GM21576 (cell line): ENCODE results near the gene ADH5.
"Not testable (repeated sequence)": the region's sequence is repeated elsewhere in the genome, so short reads cannot be mapped to it uniquely, and the experiment has no call there.

Experiments used
- ATAC-seq: cut with Tn5 transposase; IDR thresholded peaks from one replicate; pipeline ENCODE4 v1.9.1; 2021; ENCODE audit warnings: mild to moderate bottlenecking, moderate library complexity; ENCODE audit not compliant: unreplicated experiment

Gene ADH5

GRCh38 chr4:99038213-99038612, 50.4 kb downstream of the ADH5 start:
- no peak for ATAC-seq

DNA sequence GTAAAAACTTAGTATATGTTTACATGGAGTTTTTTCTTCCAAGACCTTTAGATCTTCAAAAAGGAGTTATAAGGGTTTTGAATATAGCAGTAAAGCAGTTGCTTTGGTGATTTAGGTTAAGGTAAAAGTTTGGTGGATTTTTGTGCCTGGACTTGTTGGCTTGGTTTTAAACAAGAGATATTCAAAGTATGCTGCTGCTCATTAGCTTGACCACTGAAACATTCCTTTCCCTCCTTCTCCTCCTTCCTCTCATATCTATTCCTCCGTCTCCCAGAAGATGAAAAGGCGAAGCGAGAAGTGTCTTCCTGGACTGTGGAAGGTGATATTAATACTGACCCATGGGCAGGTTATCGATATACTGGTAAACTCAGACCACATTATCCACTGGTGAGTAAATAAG, 54.6 kb downstream of the ADH5 start:
- no peak for ATAC-seq

GRCh38 chr4:99029852-99030251, 58.7 kb downstream of the ADH5 start:
- no peak for ATAC-seq

- ATAC-seq = peak; percentile 48
Measured at GRCh38 chr4:99029018-99029735, 59.4 kb downstream of the ADH5 start.

GRCh38 chr4:99028187-99028586, 60.4 kb downstream of the ADH5 start:
- ATAC-seq = no peak

- ATAC-seq = no peak
Measured at GRCh38 chr4:99027304-99027703, 61.3 kb downstream of the ADH5 start.

DNA sequence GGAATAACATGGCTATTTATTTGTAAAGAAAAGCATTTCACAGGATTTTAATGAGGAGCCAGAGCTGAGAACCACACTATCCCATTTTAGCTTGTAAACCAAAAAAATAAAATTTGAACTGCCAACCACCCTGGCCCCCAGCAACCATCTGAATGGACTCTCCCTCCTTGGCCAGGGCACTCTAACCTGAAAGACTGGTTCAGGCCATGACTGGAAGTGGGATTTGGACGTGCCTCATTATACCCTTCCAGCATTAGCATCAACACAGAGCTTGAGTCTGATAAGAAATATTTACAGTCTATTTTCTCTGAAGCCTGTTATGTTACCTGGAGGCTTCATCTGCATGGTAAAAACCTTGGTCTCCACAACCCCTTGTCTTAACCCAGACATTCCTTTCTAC, 63.1 kb downstream of the ADH5 start:
- no peak for ATAC-seq

DNA sequence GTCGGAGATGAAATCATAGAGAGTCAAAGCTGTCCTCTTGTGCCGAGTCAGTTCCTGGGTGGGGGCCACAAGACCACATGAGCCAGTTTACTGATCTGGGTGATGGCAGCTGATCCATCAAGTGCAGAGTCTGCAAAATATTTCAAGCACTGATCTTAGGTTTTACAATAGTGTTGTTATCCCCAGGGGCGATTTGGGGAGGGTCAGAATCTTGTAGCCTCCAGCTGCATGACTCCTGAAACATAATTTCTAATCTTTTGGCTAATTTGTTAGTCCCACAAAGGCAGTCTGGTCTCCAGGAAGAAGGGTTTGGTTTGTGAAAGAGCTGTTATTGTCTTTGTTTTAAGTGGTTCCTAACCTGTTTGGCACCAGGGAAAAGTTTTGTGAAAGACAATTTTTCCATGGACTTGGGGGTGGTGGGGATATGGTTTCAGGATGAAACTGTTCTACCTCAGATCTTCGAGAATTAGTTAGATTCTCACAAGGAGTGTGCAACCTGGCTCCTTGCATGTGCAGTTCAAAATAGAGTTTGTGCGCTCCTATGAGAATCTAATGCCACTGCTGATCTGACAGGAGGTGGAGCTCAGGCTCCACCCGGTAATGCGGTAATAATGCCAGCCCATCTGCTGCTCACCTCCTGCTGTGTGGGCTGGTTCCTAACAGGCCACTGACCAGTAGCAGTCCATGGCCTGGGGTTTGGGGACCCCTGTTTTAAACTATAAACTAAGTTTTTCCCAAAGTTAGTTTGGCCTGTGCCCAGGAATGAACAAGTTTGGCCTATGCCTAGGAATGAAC, 63.9 kb downstream of the ADH5 start:
- no peak for ATAC-seq

DNA sequence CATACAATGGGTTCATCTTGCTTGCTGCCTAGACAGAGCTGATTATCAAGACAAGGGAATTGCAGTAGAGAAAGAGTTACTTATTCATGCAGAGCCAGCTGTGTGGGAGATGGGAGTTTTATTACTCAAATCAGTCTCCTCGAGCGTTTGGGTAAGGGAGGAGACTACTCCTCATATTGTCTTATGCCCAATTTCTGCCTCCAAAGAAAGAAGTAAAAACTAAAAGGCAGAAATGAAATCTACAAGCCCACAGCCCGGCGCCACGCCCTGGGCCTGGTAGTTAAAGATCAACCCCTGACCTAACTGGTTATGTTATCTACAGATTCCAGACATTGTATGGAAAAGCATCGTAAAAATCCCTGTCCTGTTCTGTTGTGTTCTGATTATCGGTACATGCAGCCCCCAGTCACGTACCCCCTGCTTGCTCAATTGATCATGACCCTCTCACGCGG, 64.8 kb downstream of the ADH5 start:
- not testable (repeated sequence) for ATAC-seq

- ATAC-seq = no peak
Measured at GRCh38 chr4:99022566-99022965, 66.0 kb downstream of the ADH5 start.

DNA sequence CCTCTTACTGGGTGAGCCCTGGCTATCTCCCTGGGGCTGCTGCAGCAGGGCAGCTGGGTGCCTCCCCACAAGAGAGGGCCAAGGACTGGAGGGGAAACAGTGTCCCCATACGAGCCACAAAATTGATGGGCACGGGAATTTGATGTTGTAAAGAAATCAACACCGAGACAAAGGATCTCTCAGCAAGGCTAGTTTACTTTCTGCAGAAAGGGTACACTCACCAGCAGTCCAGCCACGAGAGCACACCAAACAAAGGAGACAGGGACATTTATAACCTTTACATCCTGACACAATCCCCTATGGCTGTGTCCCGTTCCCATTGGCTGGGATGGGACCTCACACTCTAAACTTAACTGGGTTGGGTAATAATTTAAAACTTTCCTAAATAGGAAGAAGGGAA, 67.2 kb downstream of the ADH5 start:
- no peak for ATAC-seq
